WTC11 (cell line): ENCODE results near the gene OR52E1. TPM values are rescaled to one million over a fixed set of nuclear protein-coding genes. Genes with fewer than 3 reads are reported as not detected.

Source experiments
- ATAC-seq: fragments of 200-7000 bp; cut with Tn5 transposase; 2 replicates; pipeline ENCODE4 v1.10.0; 2021; ENCODE audit warnings: mild to moderate bottlenecking, moderate library complexity
- CTCF ChIA-PET: fragments of 300-600 bp; sonication (Branson Sonifier 250); formaldehyde crosslinking; loops from one replicate; lab custom pipeline; 2021; ENCODE audit warnings: antibody characterized with exemption; lab: Charles Lee
- POLR2A ChIA-PET: fragments of 350-600 bp; sonication (Branson Sonifier 250); formaldehyde crosslinking; loops from one replicate; lab custom pipeline; 2021; ENCODE audit warnings: antibody characterized with exemption; lab: Charles Lee
- DNase-seq: peaks from one replicate; pipeline ENCODE4 v3.0.0; 2021; ENCODE audit warnings: low spot score
- H3K27ac Mint-ChIP-seq: 2 replicates; pipeline ENCODE4 v1.8.0; 2021; ENCODE audit warnings: mixed read lengths
- H3K27me3 Mint-ChIP-seq: 2 replicates; pipeline ENCODE4 v1.8.0; 2021; ENCODE audit warnings: low read depth, mild to moderate bottlenecking, moderate library complexity, mixed read lengths
- H3K36me3 Mint-ChIP-seq: 2 replicates; pipeline ENCODE4 v1.8.0; 2021; ENCODE audit warnings: mixed read lengths
- H3K4me1 Mint-ChIP-seq: 2 replicates; pipeline ENCODE4 v1.8.0; 2022; ENCODE audit warnings: mixed read lengths
- H3K4me3 Mint-ChIP-seq: 2 replicates; pipeline ENCODE4 v1.8.0; 2021; ENCODE audit warnings: mild to moderate bottlenecking, moderate library complexity, mixed read lengths
- H3K9me3 Mint-ChIP-seq: 2 replicates; pipeline ENCODE4 v1.8.0; 2021; ENCODE audit warnings: mixed read lengths
- AFF4 ChIP-seq: sonication (generic); formaldehyde crosslinking; IDR thresholded peaks from 2 replicates; pipeline ENCODE4 v1.8.1; 2023; ENCODE audit warnings: mild to moderate bottlenecking, missing genetic modification reagents, borderline replicate concordance
- ATF6 ChIP-seq: sonication (generic); formaldehyde crosslinking; IDR thresholded peaks from 2 replicates; pipeline ENCODE4 v1.8.1; 2023; ENCODE audit warnings: mild to moderate bottlenecking, missing genetic modification reagents
- CBFB ChIP-seq: sonication (generic); formaldehyde crosslinking; IDR thresholded peaks from 2 replicates; pipeline ENCODE4 v1.8.1; 2022; ENCODE audit warnings: mild to moderate bottlenecking, low read depth, missing genetic modification reagents
- CREB1 ChIP-seq: sonication (generic); formaldehyde crosslinking; IDR thresholded peaks from 2 replicates; pipeline ENCODE4 v1.8.0; 2023; ENCODE audit warnings: mild to moderate bottlenecking, missing genetic modification reagents
- EMX1 ChIP-seq: fragments of 250-450 bp; sonication (Bioruptor Pico); IDR thresholded peaks from 2 replicates; pipeline ENCODE4 v1.8.0; 2021; ENCODE audit warnings: mild to moderate bottlenecking
- ETV6 ChIP-seq: sonication (generic); formaldehyde crosslinking; IDR thresholded peaks from 2 replicates; pipeline ENCODE4 v1.8.1; 2022; ENCODE audit warnings: mild to moderate bottlenecking, missing genetic modification reagents
- FOXK1 ChIP-seq: sonication (generic); formaldehyde crosslinking; IDR thresholded peaks from 2 replicates; pipeline ENCODE4 v1.8.0; 2022; ENCODE audit warnings: mild to moderate bottlenecking, moderate library complexity, missing genetic modification reagents
- GRHL2 ChIP-seq: fragments of 250-450 bp; sonication (Bioruptor Pico); IDR thresholded peaks from 2 replicates; pipeline ENCODE4 v1.8.0; 2022; ENCODE audit warnings: mild to moderate bottlenecking, moderate library complexity; ENCODE audit not compliant: insufficient replicate concordance, severe bottlenecking
- HMGA2 ChIP-seq: fragments of 250-450 bp; sonication (Bioruptor Pico); IDR thresholded peaks from 2 replicates; pipeline ENCODE4 v1.4.0; 2021; ENCODE audit warnings: mild to moderate bottlenecking, moderate library complexity
- JUN ChIP-seq: sonication (generic); formaldehyde crosslinking; IDR thresholded peaks from 2 replicates; pipeline ENCODE4 v1.8.0; 2023; ENCODE audit warnings: mild to moderate bottlenecking, missing genetic modification reagents
- MAX ChIP-seq: sonication (generic); formaldehyde crosslinking; IDR thresholded peaks from 2 replicates; pipeline ENCODE4 v1.8.0; 2022; ENCODE audit warnings: mild to moderate bottlenecking, missing genetic modification reagents
- NFE2L1 ChIP-seq: sonication (generic); formaldehyde crosslinking; IDR thresholded peaks from 2 replicates; pipeline ENCODE4 v1.8.1; 2023; ENCODE audit warnings: missing genetic modification reagents
- USF1 ChIP-seq: sonication (generic); formaldehyde crosslinking; IDR thresholded peaks from 2 replicates; pipeline ENCODE4 v1.8.0; 2022; ENCODE audit warnings: mild to moderate bottlenecking, missing genetic modification reagents
- ZMAT4 ChIP-seq: fragments of 250-450 bp; sonication (Bioruptor Pico); IDR thresholded peaks from 2 replicates; pipeline ENCODE4 v1.9.0; 2021; ENCODE audit warnings: mild to moderate bottlenecking
- ZNF396 ChIP-seq: fragments of 250-450 bp; sonication (Bioruptor Pico); IDR thresholded peaks from 2 replicates; pipeline ENCODE4 v1.8.0; 2021; ENCODE audit warnings: mild to moderate bottlenecking, moderate library complexity, borderline replicate concordance
- ZNF423 ChIP-seq: fragments of 250-450 bp; sonication (Bioruptor Pico); IDR thresholded peaks from 2 replicates; pipeline ENCODE4 v2.1.2; 2022; ENCODE audit warnings: mild to moderate bottlenecking, moderate library complexity
- ZNF532 ChIP-seq: fragments of 250-450 bp; sonication (Bioruptor Pico); IDR thresholded peaks from 2 replicates; pipeline ENCODE4 v1.9.0; 2021; ENCODE audit warnings: mild to moderate bottlenecking, borderline replicate concordance
- ZSCAN18 ChIP-seq: fragments of 250-450 bp; sonication (Bioruptor Pico); IDR thresholded peaks from 2 replicates; pipeline ENCODE4 v2.1.2; 2022; ENCODE audit warnings: mild to moderate bottlenecking, moderate library complexity
- total RNA-seq: library from RNA; stranded (reverse); gene quantifications from 3 replicates; pipeline ENCODE4 v1.2.3, GENCODE V29; 2021
- TF ChIP-seq, protein P1 (sequence below): sonication (generic); formaldehyde crosslinking; IDR thresholded peaks from 2 replicates; pipeline ENCODE4 v1.8.1; 2023; ENCODE audit warnings: mild to moderate bottlenecking, missing genetic modification reagents, moderate library complexity
- TF ChIP-seq, protein P2 (sequence below): sonication (generic); formaldehyde crosslinking; IDR thresholded peaks from 2 replicates; pipeline ENCODE4 v1.8.1; 2022; ENCODE audit warnings: mild to moderate bottlenecking, missing genetic modification reagents, moderate library complexity, borderline replicate concordance

OR52E1 gene
- total RNA-seq, 1 experiment from 2014 or later = not detected

DNA sequence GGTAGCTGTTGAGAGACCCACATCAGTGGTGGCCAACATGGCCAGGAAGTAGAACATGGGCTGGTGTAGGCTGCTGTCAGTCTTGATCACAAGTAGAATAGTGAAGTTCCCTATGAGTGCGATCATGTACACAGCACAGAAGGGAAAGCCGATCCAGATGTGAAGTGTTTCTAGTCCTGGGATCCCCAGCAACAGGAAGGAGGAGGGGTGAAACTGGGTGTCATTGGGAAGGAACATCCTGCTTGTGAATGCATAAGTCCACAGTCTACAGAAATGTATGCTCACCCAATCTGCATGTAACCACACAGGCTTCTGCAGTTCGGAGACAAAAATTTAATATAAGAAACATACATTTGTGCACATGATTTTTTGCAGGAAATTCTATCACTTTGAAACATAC is 10.0 kb upstream of the OR52E1 start, which contains the start of gene OR52E2:
TSS of gene OR52E2 (minus strand) at position 237 of the 400 bp plus-strand sequence. CDS start at position 237, 0 bp downstream.
- ATAC-seq (no peak), DNase-seq (no peak)
- no peak within 1 kb of the TSS for H3K27ac Mint-ChIP-seq
- ChIA-PET POLR2A (no interaction called here), CTCF (no interaction called here)
- H3K27me3 Mint-ChIP-seq = no peaks in the 10 kb centered on the region
- no peak for TF ChIP-seq HMGA2
- TF ChIP-seq GRHL2 (CRISPR knock-in tag) = no peak
- no peak for TF ChIP-seq ZNF532 (CRISPR knock-in tag)
- TF ChIP-seq EMX1 (CRISPR knock-in tag) = no peak
- TF ChIP-seq ETV6 = no peak
- no peak for TF ChIP-seq ZNF396 (CRISPR knock-in tag)
- no peak for TF ChIP-seq ATF6 (CRISPR knock-in tag)
- TF ChIP-seq ZSCAN18 = no peak
- no peak for TF ChIP-seq FOXK1 (CRISPR knock-in tag)
- no peak for TF ChIP-seq JUN
- no peak for TF ChIP-seq CBFB
- no peak for TF ChIP-seq MAX (CRISPR knock-in tag)
- no peak for TF ChIP-seq USF1 (CRISPR knock-in tag)
- no peak for TF ChIP-seq AFF4 (CRISPR knock-in tag)
- no peak for TF ChIP-seq CREB1 (CRISPR knock-in tag)
- TF ChIP-seq, protein P1, sequence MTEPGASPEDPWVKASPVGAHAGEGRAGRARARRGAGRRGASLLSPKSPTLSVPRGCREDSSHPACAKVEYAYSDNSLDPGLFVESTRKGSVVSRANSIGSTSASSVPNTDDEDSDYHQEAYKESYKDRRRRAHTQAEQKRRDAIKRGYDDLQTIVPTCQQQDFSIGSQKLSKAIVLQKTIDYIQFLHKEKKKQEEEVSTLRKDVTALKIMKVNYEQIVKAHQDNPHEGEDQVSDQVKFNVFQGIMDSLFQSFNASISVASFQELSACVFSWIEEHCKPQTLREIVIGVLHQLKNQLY (CRISPR knock-in tag) = no peak
- no peak for TF ChIP-seq ZMAT4 (CRISPR knock-in tag)
- TF ChIP-seq NFE2L1 (CRISPR knock-in tag) = no peak
- no peak for TF ChIP-seq ZNF423
- TF ChIP-seq, protein P2, sequence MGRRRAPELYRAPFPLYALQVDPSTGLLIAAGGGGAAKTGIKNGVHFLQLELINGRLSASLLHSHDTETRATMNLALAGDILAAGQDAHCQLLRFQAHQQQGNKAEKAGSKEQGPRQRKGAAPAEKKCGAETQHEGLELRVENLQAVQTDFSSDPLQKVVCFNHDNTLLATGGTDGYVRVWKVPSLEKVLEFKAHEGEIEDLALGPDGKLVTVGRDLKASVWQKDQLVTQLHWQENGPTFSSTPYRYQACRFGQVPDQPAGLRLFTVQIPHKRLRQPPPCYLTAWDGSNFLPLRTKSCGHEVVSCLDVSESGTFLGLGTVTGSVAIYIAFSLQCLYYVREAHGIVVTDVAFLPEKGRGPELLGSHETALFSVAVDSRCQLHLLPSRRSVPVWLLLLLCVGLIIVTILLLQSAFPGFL (CRISPR knock-in tag) = no peak
- no peaks in the 10 kb centered on the region for H3K36me3 Mint-ChIP-seq
- H3K4me3 Mint-ChIP-seq = no peak within 1 kb of the TSS
- peaks cover 6% of the 10 kb centered on the region for H3K9me3 Mint-ChIP-seq
- H3K4me1 Mint-ChIP-seq = no peaks in the 10 kb centered on the region
